ENCODE data around the gene CCNL2.
"Not testable (repeated sequence)": the region's sequence is repeated elsewhere in the genome, so short reads cannot be mapped to it uniquely, and the experiment has no call there.

CCNL2 gene

GRCh38 chr1:1399187-1399871 lies at the start of gene CCNL2:
CCNL2 (minus strand) TSS chr1:1399335; CDS start chr1:1399306, 29 bp downstream.
- peak; percentile 99 for DNase-seq

- not testable (repeated sequence) for DNase-seq
Measured at GRCh38 chr1:1446631-1447030, 47.5 kb upstream of the CCNL2 start.

- no peak for DNase-seq
Measured at GRCh38 chr1:1442069-1442770, 43.1 kb upstream of the CCNL2 start.

DNA sequence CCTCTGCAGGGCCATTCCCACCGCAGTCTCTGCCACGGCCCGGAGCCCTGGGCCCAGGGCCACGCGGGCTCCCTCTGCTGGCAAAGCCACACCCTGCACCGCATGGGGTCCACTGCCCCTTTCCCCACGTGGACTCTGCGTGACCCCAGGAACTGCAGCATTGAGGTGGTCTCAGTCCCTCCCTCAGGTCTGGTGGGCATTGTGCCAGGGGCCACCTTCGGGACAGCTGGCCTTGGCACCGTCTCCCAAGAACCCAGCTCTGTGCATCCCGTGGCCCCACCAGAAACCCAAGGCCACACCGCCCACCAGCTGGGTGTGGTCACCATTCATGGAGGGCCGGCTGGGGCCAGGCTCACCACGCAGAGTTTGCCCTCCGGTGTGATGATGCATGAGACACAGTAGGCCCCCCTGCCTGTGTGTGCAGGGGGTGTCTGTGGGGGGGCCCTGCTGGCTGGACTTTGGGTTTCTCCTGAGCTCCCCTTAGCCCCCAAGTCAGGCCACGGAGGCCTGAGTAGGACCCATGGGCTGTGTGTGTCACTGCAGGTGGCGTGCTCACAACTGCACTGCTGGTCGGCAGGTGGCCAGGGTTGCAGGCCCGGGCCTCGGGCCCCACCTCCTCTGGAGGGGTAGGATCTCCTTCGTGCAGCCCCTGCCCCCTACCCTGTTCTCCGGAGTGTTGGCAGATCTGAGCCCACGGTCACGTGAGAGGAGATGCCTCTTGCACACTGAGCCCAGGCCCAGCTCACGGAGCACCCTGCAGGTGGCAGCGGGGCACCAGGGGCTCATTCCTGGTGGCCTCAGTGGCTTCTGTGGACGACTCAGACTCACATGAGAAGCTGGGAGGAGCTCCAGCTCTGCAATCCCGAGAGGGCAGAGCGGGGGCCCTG lies 42.1 kb upstream of the CCNL2 start:
- DNase-seq, result peak; percentile 45 to 51

- no peak for DNase-seq
Measured at GRCh38 chr1:1440262-1441001, 41.3 kb upstream of the CCNL2 start.

DNA sequence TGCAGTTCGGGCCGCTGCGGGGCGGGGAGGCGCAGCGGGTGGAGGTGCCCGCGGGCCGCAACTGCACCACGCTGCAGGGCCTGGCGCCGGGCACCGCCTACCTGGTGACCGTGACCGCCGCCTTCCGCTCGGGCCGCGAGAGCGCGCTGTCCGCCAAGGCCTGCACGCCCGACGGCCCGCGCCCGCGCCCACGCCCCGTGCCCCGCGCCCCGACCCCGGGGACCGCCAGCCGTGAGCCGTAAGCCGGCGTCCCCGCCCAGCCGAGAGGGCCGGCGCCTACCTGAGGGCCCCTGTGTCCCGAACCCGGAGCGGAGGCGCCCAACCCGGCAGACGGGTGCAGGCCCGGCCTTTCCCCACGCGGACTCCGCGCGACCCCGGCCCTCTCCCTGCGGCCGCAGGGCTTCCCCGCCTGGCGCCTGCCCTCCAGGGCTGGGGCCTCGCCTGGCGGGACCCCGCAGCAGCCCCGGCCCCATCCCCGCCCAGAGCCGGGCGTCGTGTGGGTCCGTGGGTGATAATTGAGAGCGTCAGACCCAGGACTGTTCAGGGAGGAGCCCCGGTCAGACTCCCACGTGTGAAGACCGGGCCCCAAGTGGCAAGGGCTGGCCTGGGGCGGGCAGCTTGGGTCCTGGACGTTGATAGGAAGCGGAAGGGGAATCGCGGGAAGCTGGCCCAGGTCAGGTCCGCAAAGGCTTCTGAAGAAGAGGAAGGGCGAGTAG lies 40.6 kb upstream of the CCNL2 start:
- no peak for DNase-seq

GRCh38 chr1:1438531-1439381 lies 39.6 kb upstream of the CCNL2 start:
- DNase-seq, result no peak

- no peak for DNase-seq
Measured at GRCh38 chr1:1437904-1438376, 38.8 kb upstream of the CCNL2 start.

- no peak for DNase-seq
Measured at GRCh38 chr1:1437033-1437903, 38.1 kb upstream of the CCNL2 start.

DNA sequence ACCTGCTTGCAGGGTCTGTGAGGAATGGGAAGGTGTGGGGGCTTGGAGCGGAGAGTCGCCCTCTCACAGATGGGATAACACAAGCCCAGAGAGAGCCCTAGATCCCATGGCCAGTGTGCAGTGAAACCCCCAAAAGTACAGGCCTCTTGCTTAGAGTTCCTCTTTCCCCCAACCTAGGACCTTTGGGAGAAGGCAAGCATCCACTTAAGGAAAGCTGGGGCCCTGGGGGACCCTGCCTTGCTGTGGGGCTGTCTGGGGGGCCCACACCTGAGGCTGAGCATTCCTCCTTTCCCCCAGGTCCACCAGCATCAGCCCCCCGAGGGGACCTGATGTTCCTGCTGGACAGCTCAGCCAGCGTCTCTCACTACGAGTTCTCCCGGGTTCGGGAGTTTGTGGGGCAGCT lies 37.5 kb upstream of the CCNL2 start:
- no peak for DNase-seq

- no peak for DNase-seq
Measured at GRCh38 chr1:1435911-1436629, 36.9 kb upstream of the CCNL2 start.

GRCh38 chr1:1435106-1435903 lies 36.2 kb upstream of the CCNL2 start, which contains the start of gene VWA1:
VWA1 (plus strand) TSS chr1:1435690; CDS start chr1:1435749, 59 bp downstream.
- DNase-seq, result peak; percentile 44 to 48

- no peak for DNase-seq
Measured at GRCh38 chr1:1434824-1435105, 35.6 kb upstream of the CCNL2 start.

DNA sequence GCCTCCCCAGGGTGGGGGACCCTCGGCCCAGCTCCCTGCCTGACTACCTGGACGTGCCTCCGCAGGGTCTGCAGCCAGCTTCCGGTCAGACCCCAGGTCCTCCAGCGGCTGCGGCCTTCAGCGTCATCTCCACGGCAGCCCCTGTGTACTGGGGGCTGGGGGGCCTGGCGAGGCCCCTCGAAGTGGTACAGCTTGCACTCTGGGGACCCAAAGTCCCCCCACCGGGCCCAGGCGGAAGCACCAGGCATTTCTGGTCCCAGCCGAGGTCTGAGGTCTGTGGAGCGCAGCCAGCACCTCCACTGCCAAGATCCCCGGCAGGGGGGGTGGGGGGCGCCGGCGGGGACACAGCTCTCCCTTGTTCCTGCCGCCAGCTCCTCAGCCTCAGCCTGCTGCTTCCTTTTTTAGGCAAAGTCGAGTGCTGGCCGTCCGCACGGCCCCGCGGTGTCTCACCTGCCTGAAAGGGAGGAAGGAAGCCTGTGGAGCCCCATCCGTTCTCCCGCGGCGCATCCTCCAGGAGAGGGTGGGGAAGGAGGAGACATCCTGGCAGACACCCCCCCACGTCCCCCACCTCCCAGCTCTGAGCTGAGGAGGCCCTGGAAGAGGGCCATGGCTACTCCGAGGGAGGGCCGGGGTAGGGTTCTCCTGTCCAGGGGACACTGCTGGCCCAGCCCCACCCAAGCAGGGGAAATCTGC lies 35.1 kb upstream of the CCNL2 start:
- no peak for DNase-seq

- DNase-seq, result peak; percentile 41 to 56
Measured at GRCh38 chr1:1433804-1434130, 34.6 kb upstream of the CCNL2 start.

DNA sequence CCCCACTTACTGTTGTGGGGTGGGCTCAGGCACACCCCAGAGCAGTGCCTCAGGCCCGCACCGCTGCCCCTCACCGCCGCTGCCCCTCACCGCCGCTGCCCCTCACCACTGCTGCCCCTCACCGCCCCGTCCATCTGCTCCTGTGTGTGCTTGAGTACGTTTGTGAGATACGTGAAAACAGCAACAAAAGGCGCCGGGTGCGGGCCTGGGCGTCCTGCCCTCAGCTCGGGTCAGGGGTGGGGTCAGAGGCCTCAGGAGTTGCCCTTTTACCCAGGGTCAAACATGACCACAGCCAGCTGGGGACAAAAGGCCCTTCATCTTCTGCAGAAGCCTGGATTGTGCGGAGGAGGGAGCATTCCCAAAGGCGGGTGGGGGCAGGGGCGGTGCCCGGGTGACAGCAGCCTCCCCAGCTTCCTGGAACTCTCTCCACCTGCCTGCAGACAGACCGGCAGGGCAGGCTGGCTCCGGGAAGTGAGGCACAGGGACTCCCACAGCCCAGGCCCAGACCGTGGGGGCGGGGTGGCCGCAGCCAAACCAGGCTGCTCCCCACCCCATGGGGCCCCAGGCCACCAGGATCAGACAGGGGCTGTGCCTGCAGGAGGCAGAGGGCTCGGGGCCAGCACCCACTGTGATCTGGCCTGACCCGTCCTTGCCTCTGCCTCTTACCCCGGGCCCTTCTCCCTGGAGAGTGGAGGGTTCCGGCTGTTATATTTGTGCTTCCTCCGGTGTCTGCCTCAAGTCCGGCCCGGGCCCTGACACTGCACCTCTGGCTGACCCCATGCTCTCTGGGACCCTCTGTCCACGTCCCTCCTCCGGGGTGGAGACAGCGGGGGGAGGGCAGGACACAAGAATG lies 34.0 kb upstream of the CCNL2 start:
- no peak for DNase-seq
